GM12878 (cell line): ENCODE data around the gene BCAS3. TPM values are rescaled to one million over a fixed set of nuclear protein-coding genes. Genes with fewer than 3 reads are reported as not detected.

Experiments used
- ATAC-seq: fragments of 200-7000 bp; cut with Tn5 transposase; 3 replicates; pipeline ENCODE4 v1.9.1; 2020; ENCODE audit warnings: mild to moderate bottlenecking, moderate library complexity
- BruUV-seq: library from RNA; stranded (reverse); fragments of 400-500 nt; replicated peaks from 2 replicates; lab custom pipeline; 2021; lab: Mats Ljungman, UMichigan
- CTCF ChIA-PET: fragments of 300-600 bp; sonication (Branson Sonifier 250); formaldehyde crosslinking; extraction: SDS; loops from one replicate; lab custom pipeline; 2021; ENCODE audit warnings: inconsistent platforms; lab: Yijun Ruan, JAX
- POLR2A ChIA-PET: fragments of 350-600 bp; formaldehyde crosslinking; extraction: SDS; loops from one replicate; lab custom pipeline; 2021; ENCODE audit warnings: inconsistent platforms; lab: Charles Lee
- RAD21 ChIA-PET: fragments of 300-600 bp; sonication (Branson Sonifier 250); formaldehyde crosslinking; loops from one replicate; lab custom pipeline; 2023; ENCODE audit warnings: antibody characterized with exemption; ENCODE audit not compliant: unreplicated experiment; lab: Charles Lee
- SMC1A ChIA-PET: fragments of 300-600 bp; sonication (Branson Sonifier 250); formaldehyde crosslinking; loops from one replicate; lab custom pipeline; 2023; ENCODE audit not compliant: unreplicated experiment, uncharacterized antibody; lab: Charles Lee
- DNase-seq: peaks from one replicate; pipeline ENCODE4 v3.0.0-alpha.2; 2011; ENCODE audit warnings: low read depth, low spot score
- FAIRE-seq: peaks from 3 replicates; lab custom pipeline; 2011; peaks lifted over from hg19 to GRCh38; lab: Jason Lieb, UNC
- H2AFZ ChIP-seq: 2 replicates; pipeline ENCODE4 v1.6.0; 2011; ENCODE audit warnings: low read depth, low read length, control low read depth; ENCODE audit not compliant: control insufficient read depth
- H3K27ac ChIP-seq: 2 replicates; pipeline ENCODE4 v1.5.1; 2011; ENCODE audit warnings: control low read depth; ENCODE audit not compliant: control insufficient read depth, insufficient read depth
- H3K27me3 ChIP-seq, 2 experiments: replicated peaks in 1 of 2; 2 replicates each; pipeline versions ENCODE4 v1.6.0 to v1.6.1; 2011; ENCODE audit warnings: low read length in 1 of 2; ENCODE audit not compliant: control insufficient read depth in 2 of 2, insufficient read depth in 2 of 2
- H3K36me3 ChIP-seq, 2 experiments: 2 replicates each; pipeline ENCODE4 v1.5.1; 2011; ENCODE audit warnings: low read length in 1 of 2; ENCODE audit not compliant: control insufficient read depth in 2 of 2, insufficient read depth in 2 of 2
- H3K4me1 ChIP-seq: 2 replicates; pipeline ENCODE4 v1.6.1; 2011; ENCODE audit warnings: mild to moderate bottlenecking, low read length, moderate library complexity, mixed read lengths; ENCODE audit not compliant: control insufficient read depth, insufficient read depth
- H3K4me2 ChIP-seq: 2 replicates; pipeline ENCODE4 v1.6.0; 2011; ENCODE audit warnings: control low read depth; ENCODE audit not compliant: control insufficient read depth, insufficient read depth
- H3K4me3 ChIP-seq: fragments of 200-600 bp; sonication (generic); 2 replicates; pipeline ENCODE4 v1.5.1; 2016
- H3K79me2 ChIP-seq: 2 replicates; pipeline ENCODE4 v1.6.0; 2011; ENCODE audit warnings: low read length; ENCODE audit not compliant: control insufficient read depth, insufficient read depth
- H3K9ac ChIP-seq: 2 replicates; pipeline ENCODE4 v1.8.0; 2011; ENCODE audit warnings: low read length, control low read depth, mixed read lengths; ENCODE audit not compliant: control insufficient read depth, insufficient read depth
- H3K9me3 ChIP-seq: replicated peaks from 3 replicates; pipeline ENCODE4 v1.5.1; 2011; ENCODE audit warnings: mild to moderate bottlenecking, low read length; ENCODE audit not compliant: control insufficient read depth, insufficient read depth
- H4K20me1 ChIP-seq: 2 replicates; pipeline ENCODE4 v1.6.0; 2011; ENCODE audit not compliant: control insufficient read depth, insufficient read depth
- ASH2L ChIP-seq: fragments of 300-600, 200-600 bp; sonication (generic); IDR thresholded peaks from 2 replicates; pipeline ENCODE4 v1.6.1; 2017; ENCODE audit warnings: low read depth, mild to moderate bottlenecking, borderline replicate concordance
- ATF3 ChIP-seq: IDR thresholded peaks from 2 replicates; pipeline ENCODE4 v1.6.1; 2011; ENCODE audit warnings: low read depth, mild to moderate bottlenecking, low read length, moderate library complexity, borderline replicate concordance; ENCODE audit errors: extremely low read depth
- EED ChIP-seq: sonication (generic); IDR thresholded peaks from 2 replicates; pipeline ENCODE4 v1.6.1; 2016; ENCODE audit warnings: antibody characterized with exemption, low read depth
- EGR1 ChIP-seq, 2 experiments: IDR thresholded peaks; 1 replicate in 1 of 2; 2 replicates in 1 of 2; pipeline ENCODE4 v1.6.1; 2011 to 2012; ENCODE audit warnings: low read depth in 2 of 2, low read length in 2 of 2, borderline replicate concordance in 1 of 2, mild to moderate bottlenecking in 1 of 2, moderate library complexity in 1 of 2
- EZH2 ChIP-seq: IDR thresholded peaks from 2 replicates; pipeline ENCODE4 v1.6.1; 2012; ENCODE audit warnings: low read depth, mild to moderate bottlenecking, control low read depth, inconsistent platforms, low read length, borderline replicate concordance; ENCODE audit not compliant: control insufficient read depth
- IRF4 ChIP-seq: IDR thresholded peaks from 2 replicates; pipeline ENCODE4 v1.6.1; 2011; ENCODE audit warnings: low read depth, low read length
- JUNB ChIP-seq: IDR thresholded peaks from 2 replicates; pipeline ENCODE4 v1.6.1; 2016; ENCODE audit warnings: antibody characterized with exemption, mild to moderate bottlenecking
- KAT2A ChIP-seq: conservative IDR thresholded peaks from 2 replicates; pipeline ENCODE4 v1.6.1; 2011; ENCODE audit warnings: low read depth, low read length; ENCODE audit not compliant: control insufficient read depth
- PBX3 ChIP-seq: IDR thresholded peaks from 2 replicates; pipeline ENCODE4 v1.6.1; 2011; ENCODE audit warnings: mild to moderate bottlenecking, low read depth, low read length, moderate library complexity; ENCODE audit not compliant: insufficient replicate concordance
- PML ChIP-seq: IDR thresholded peaks from 2 replicates; pipeline ENCODE4 v1.6.1; 2012; ENCODE audit warnings: low read length, inconsistent platforms
- RCOR1 ChIP-seq: conservative IDR thresholded peaks from 2 replicates; pipeline ENCODE4 v1.6.1; 2012; ENCODE audit warnings: low read depth, low read length, improper control_type of control experiment
- SREBF2 ChIP-seq: IDR thresholded peaks from 2 replicates; pipeline ENCODE4 v1.6.1; 2012; ENCODE audit warnings: mild to moderate bottlenecking, low read length
- SUZ12 ChIP-seq: fragments of 200-600 bp; sonication (generic); IDR thresholded peaks from one replicate; pipeline ENCODE4 v1.6.1; 2018; ENCODE audit warnings: antibody characterized with exemption, mild to moderate bottlenecking; ENCODE audit not compliant: unreplicated experiment
- TAF1 ChIP-seq: IDR thresholded peaks from 2 replicates; pipeline ENCODE4 v1.6.1; 2011; ENCODE audit warnings: mild to moderate bottlenecking, low read depth, low read length, borderline replicate concordance
- YBX1 ChIP-seq: fragments of 450-650 bp; IDR thresholded peaks from 2 replicates; pipeline ENCODE4 v1.6.1; 2016; ENCODE audit warnings: antibody characterized with exemption
- ZNF217 ChIP-seq: fragments of 450-650 bp; IDR thresholded peaks from 2 replicates; pipeline ENCODE4 v1.6.1; 2017; ENCODE audit warnings: antibody characterized with exemption, mild to moderate bottlenecking
- ZNF274 ChIP-seq: IDR thresholded peaks from one replicate; pipeline ENCODE4 v1.8.0; 2011; ENCODE audit not compliant: insufficient read length, insufficient read depth
- WGBS: methylation state at CpG from one replicate; pipeline ENCODE4 v1.1.6; 2016; ENCODE audit warnings: low lambda C conversion rate; ENCODE audit not compliant: insufficient replicate concordance, insufficient coverage; ENCODE audit errors: missing lambda C conversion rate; 5-methylcytosine and 5-hydroxymethylcytosine counted together
- in situ Hi-C: fragments of 300-500 bp; cut with MboI; formaldehyde crosslinking; loops from 9 replicates; pipeline ENCODE4 v1.14.3; 2018; ENCODE audit warnings: mixed read lengths
- intact Hi-C: fragments of 100-400 bp; cut with micrococcal nuclease; formaldehyde crosslinking; loops from one replicate; pipeline ENCODE4 v1.14.2; 2022; ENCODE audit not compliant: unreplicated experiment
- polyA plus RNA-seq, 11 experiments: library from polyadenylated mRNA; depleted of rRNA in 4 of 11; unstranded in 6 of 11; stranded (reverse) in 5 of 11; fragments of >200 nt; fragmentation: Nextera tagmentation in 4 of 11; fragmentation: Illumina TruSeq in 1 of 11; extraction: Ambion mirVana in 4 of 11; extraction: Trizol in 1 of 11; gene quantifications; 1 replicate in 1 of 11; 2 replicates in 10 of 11; pipeline versions ENCODE4 v1.2.1 to v1.2.3, GENCODE V29; 2011 to 2016; ENCODE audit warnings: inconsistent platforms in 2 of 11, missing spikeins in 2 of 11, low read depth in 1 of 11
- total RNA-seq, 4 experiments: library from RNA; depleted of rRNA in 3 of 4; stranded (reverse); fragments of >200 nt in 3 of 4; fragmentation: Illumina TruSeq in 1 of 4; extraction: Trizol in 1 of 4; gene quantifications; 2 replicates each; pipeline versions ENCODE4 v1.2.1 to v1.2.3, GENCODE V29; 2013 to 2021
- TF ChIP-seq, protein P1 (sequence below): fragments of 450-650 bp; conservative IDR thresholded peaks from 2 replicates; pipeline ENCODE4 v1.6.1; 2017; ENCODE audit warnings: mild to moderate bottlenecking, moderate library complexity
- TF ChIP-seq, protein P2 (sequence below): IDR thresholded peaks from 2 replicates; pipeline ENCODE4 v1.6.1; 2012; ENCODE audit warnings: mild to moderate bottlenecking, low read depth, low read length

The BCAS3 gene
- total and polyA plus RNA-seq, 10 of the 15 experiments (the other 5 are each of a cell fraction or from before 2014, with no cell fraction given), result 2.1 to 11.0 (median 6.6) TPM

DNA sequence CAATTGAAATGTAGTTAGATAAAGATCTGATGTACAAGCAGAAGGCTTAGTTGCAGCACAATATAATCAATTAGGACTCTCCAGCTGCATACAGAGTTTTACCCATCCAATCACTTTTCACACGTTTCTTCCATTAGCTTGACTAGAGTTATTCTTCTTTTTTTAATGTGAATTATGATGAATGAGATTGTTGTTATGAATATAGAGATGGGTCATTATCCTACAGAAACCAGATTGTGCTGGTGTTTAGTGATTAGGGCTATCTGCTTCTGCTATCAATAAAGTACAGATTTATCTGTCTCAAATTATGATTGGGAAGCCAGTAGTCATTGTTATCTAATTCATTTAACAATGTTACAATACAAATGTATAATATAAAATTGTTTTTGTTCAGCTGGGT lies 500.6 kb downstream of the BCAS3 start:
- POLR2A ChIA-PET, result interaction anchor here (0.6 kb wide), 1 partner anchor 12 kb away, joined by 4 read pairs; no protein-coding TSS in a partner anchor
- FAIRE-seq (no peak), DNase-seq (no peak), ATAC-seq (no peak)
- H3K9me3 ChIP-seq, result no peaks in the 10 kb centered on the region
- in situ Hi-C loops (no loop called here), intact Hi-C loops (no loop called here)
- no peak overlapping the region for H3K4me2 ChIP-seq
- H3K36me3 ChIP-seq, result no peaks in the 10 kb centered on the region
- no peak overlapping the region for H3K27ac ChIP-seq
- WGBS, result 4% methylated on average over 1 of the region's 1 CpG
- H3K9ac ChIP-seq, result no peak overlapping the region
- BruUV-seq, result no TSS peak
- no peak for TF ChIP-seq SUZ12
- TF ChIP-seq ZNF274, result no peak
- TF ChIP-seq, protein P1, sequence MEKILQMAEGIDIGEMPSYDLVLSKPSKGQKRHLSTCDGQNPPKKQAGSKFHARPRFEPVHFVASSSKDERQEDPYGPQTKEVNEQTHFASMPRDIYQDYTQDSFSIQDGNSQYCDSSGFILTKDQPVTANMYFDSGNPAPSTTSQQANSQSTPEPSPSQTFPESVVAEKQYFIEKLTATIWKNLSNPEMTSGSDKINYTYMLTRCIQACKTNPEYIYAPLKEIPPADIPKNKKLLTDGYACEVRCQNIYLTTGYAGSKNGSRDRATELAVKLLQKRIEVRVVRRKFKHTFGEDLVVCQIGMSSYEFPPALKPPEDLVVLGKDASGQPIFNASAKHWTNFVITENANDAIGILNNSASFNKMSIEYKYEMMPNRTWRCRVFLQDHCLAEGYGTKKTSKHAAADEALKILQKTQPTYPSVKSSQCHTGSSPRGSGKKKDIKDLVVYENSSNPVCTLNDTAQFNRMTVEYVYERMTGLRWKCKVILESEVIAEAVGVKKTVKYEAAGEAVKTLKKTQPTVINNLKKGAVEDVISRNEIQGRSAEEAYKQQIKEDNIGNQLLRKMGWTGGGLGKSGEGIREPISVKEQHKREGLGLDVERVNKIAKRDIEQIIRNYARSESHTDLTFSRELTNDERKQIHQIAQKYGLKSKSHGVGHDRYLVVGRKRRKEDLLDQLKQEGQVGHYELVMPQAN, result no peak
- TF ChIP-seq KAT2A, result no peak
- TF ChIP-seq TAF1, result no peak
- TF ChIP-seq PML, result no peak
- TF ChIP-seq PBX3, result no peak
- no peak for TF ChIP-seq EGR1 (IDR thresholded peaks at IDR 0.05; ENCODE audit: borderline replicate concordance in 1 of 2, low read depth in 2 of 2, low read length in 2 of 2)
- TF ChIP-seq SREBF2, result no peak
- TF ChIP-seq EZH2, result no peak
- no peak for TF ChIP-seq YBX1
- TF ChIP-seq, protein P2, sequence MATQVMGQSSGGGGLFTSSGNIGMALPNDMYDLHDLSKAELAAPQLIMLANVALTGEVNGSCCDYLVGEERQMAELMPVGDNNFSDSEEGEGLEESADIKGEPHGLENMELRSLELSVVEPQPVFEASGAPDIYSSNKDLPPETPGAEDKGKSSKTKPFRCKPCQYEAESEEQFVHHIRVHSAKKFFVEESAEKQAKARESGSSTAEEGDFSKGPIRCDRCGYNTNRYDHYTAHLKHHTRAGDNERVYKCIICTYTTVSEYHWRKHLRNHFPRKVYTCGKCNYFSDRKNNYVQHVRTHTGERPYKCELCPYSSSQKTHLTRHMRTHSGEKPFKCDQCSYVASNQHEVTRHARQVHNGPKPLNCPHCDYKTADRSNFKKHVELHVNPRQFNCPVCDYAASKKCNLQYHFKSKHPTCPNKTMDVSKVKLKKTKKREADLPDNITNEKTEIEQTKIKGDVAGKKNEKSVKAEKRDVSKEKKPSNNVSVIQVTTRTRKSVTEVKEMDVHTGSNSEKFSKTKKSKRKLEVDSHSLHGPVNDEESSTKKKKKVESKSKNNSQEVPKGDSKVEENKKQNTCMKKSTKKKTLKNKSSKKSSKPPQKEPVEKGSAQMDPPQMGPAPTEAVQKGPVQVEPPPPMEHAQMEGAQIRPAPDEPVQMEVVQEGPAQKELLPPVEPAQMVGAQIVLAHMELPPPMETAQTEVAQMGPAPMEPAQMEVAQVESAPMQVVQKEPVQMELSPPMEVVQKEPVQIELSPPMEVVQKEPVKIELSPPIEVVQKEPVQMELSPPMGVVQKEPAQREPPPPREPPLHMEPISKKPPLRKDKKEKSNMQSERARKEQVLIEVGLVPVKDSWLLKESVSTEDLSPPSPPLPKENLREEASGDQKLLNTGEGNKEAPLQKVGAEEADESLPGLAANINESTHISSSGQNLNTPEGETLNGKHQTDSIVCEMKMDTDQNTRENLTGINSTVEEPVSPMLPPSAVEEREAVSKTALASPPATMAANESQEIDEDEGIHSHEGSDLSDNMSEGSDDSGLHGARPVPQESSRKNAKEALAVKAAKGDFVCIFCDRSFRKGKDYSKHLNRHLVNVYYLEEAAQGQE, result no peak
- TF ChIP-seq RCOR1, result no peak
- TF ChIP-seq ATF3, result no peak
- no peak for TF ChIP-seq EED
- TF ChIP-seq JUNB, result no peak
- no peak for TF ChIP-seq IRF4
- no peak for TF ChIP-seq ZNF217
- no peak for TF ChIP-seq ASH2L
- no peaks in the 10 kb centered on the region for H3K4me1 ChIP-seq
- SMC1A ChIA-PET, result no interaction called here
- CTCF ChIA-PET, result no interaction called here
- no peak overlapping the region for H3K4me3 ChIP-seq
- RAD21 ChIA-PET, result interaction anchor here (0.5 to 0.9 kb wide), 2 partner anchors 40 to 1391 kb away, joined by 3 read pairs; no protein-coding TSS in a partner anchor
- no peaks in the 10 kb centered on the region for H4K20me1 ChIP-seq
- H2AFZ ChIP-seq, result no peak overlapping the region
- no peaks in the 10 kb centered on the region for H3K79me2 ChIP-seq
- no peaks in the 10 kb centered on the region for H3K27me3 ChIP-seq
